GM12891 (cell line): Measurements from ENCODE around the gene KDM5B.

Source experiments
- PAX5 ChIP-seq: IDR thresholded peaks from 2 replicates; pipeline ENCODE4 v1.6.1; 2011; ENCODE audit warnings: low read length, moderate library complexity, mild to moderate bottlenecking; ENCODE audit not compliant: insufficient read depth, severe bottlenecking
- POLR2AphosphoS5 ChIP-seq: IDR thresholded peaks from 2 replicates; pipeline ENCODE4 v1.6.1; 2011; ENCODE audit warnings: low read depth, low read length, control low read depth
- POU2F2 ChIP-seq: IDR thresholded peaks from 2 replicates; pipeline ENCODE4 v1.6.1; 2011; ENCODE audit warnings: low read depth, mild to moderate bottlenecking, control low read depth, low read length, moderate library complexity
- SPI1 ChIP-seq: IDR thresholded peaks from 2 replicates; pipeline ENCODE4 v1.6.1; 2011; ENCODE audit warnings: low read depth, low read length, control low read depth

- TF ChIP-seq SPI1: no peak
- no peak for TF ChIP-seq POLR2AphosphoS5
- no peak for TF ChIP-seq POU2F2
- TF ChIP-seq PAX5: no peak
Observed at GRCh38 chr1:202812176-202813026, 4.2 kb upstream of the KDM5B start.
